ENCODE data around the gene CSF2. TPM values are rescaled to one million over a fixed set of nuclear protein-coding genes. Genes with fewer than 3 reads are reported as not detected.

CSF2 gene
- total and polyA plus RNA-seq, 2 of the 4 experiments (the other 2 are of a cell fraction): 0.31 TPM; not detected in 1

DNA sequence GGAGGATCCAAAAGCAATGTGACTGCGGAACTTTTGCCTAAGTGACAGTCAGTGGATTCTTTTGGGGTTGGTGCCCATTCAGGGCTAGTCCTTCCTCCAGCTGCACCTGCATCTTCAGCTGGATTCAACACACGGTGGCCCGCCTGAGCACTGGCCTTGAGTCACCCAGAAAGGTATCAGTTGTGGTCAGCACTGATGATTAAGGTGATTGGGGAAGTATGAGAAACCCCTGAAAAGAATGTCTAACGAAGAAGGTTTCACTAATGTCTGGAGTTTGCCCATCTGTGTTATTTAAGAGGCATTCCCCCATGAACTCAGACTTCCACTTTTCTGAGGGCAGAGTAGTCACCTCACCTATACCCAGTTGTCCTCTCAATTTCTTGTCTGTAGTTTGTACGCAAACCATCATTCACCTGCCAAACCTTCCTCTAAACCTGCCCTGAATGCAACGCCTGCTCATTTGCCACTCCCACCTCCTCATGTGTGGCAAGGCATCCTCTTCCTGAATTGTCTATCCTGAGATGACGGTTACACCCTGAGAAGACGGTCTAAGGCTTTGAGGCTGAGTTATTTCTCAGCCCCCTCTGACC, 27.2 kb downstream of the CSF2 start:
- Histone ChIP-seq H3K4me1 (ENCODE audit: control insufficient read depth, insufficient read depth, low read length) (peaks cover 28% of the 10 kb centered on the region), H4K8ac (ENCODE audit: low read depth in 2 of 2, low read length in 2 of 2) (no peak overlapping the region), H4K91ac (ENCODE audit: insufficient read depth, low read depth, low read length) (no peak overlapping the region; the same call in 1 of the 2 replicates), H3K36me3 (ENCODE audit: control insufficient read depth, insufficient read depth, low read length) (no peaks in the 10 kb centered on the region), H3K56ac (ENCODE audit: extremely low read depth, insufficient read depth, low read length) (no peak overlapping the region), H2BK5ac (ENCODE audit: low read depth, low read length, poor library complexity, severe bottlenecking) (no peak overlapping the region), H3K4ac (ENCODE audit: low read depth, low read length) (peak overlapping the region; percentile 17), H3K27ac (ENCODE audit: insufficient read depth, low read length) (no peak overlapping the region), H3K79me1 (ENCODE audit: low read depth in 1 of 2, low read length in 2 of 2) (no peaks in the 10 kb centered on the region), H2BK15ac (ENCODE audit: low read depth, low read length) (peak overlapping the region; percentile 30; the same call in 1 of the 3 replicates), H4K5ac (ENCODE audit: low read depth, low read length) (no peak overlapping the region), H2AFZ (replicated peaks; ENCODE audit: low read length, poor library complexity) (no peak overlapping the region), H3K9me1 (ENCODE audit: insufficient read depth, low read length) (peaks cover 41% of the 10 kb centered on the region), H3K27me3 (ENCODE audit: control insufficient read depth, insufficient read depth, low read length) (no peaks in the 10 kb centered on the region), H3K9ac (ENCODE audit: low read depth, low read length) (no peak overlapping the region), H3K23ac (ENCODE audit: low read depth, low read length) (no peak overlapping the region), H2BK20ac (ENCODE audit: low read depth, low read length) (peak overlapping the region; percentile 36; the same call in 1 of the 2 replicates), H4K20me1 (ENCODE audit: insufficient read depth, low read length) (no peaks in the 10 kb centered on the region), H3K18ac (ENCODE audit: low read depth, low read length) (no peak overlapping the region), H3K14ac (replicated peaks; ENCODE audit: low read depth, low read length) (no peak overlapping the region), H2AK5ac (ENCODE audit: low read depth, low read length) (0 out of 2 replicates have a peak overlapping the region, but pooled peaks have one; percentile 11), H3K4me3 (ENCODE audit: insufficient read depth, low read depth, low read length) (no peak overlapping the region), H2BK120ac (ENCODE audit: low read depth, low read length) (peak overlapping the region; percentile 35; the same call in 1 of the 2 replicates), H2AK9ac (replicated peaks; ENCODE audit: low read depth, low read length, poor library complexity) (no peak overlapping the region), H3K4me2 (ENCODE audit: low read depth, low read length) (no peak overlapping the region), H3K9me3 (ENCODE audit: control insufficient read depth, insufficient read depth, low read length) (no peaks in the 10 kb centered on the region)
- dilution Hi-C loops (cut with HindIII; ENCODE audit: low sequenced_read_pairs, unreplicated experiment): no loop called here
- POLR2A ChIA-PET (ENCODE audit: unreplicated experiment): no interaction called here
- CTCF ChIA-PET: no interaction called here
- 100% methylated on average over 2 of the region's 8 CpGs; no CpG with 5 or more reads in 1 of the 2 experiments for WGBS, 2 experiments (ENCODE audit: extremely low coverage in 2 of 2, insufficient read length in 1 of 2)
- in situ Hi-C loops (cut with MboI; ENCODE audit: low sequenced_read_pairs): no loop called here
- DNase-seq (no peak), ATAC-seq (ENCODE audit: low read depth) (no peak)
- TF ChIP-seq, protein P1, sequence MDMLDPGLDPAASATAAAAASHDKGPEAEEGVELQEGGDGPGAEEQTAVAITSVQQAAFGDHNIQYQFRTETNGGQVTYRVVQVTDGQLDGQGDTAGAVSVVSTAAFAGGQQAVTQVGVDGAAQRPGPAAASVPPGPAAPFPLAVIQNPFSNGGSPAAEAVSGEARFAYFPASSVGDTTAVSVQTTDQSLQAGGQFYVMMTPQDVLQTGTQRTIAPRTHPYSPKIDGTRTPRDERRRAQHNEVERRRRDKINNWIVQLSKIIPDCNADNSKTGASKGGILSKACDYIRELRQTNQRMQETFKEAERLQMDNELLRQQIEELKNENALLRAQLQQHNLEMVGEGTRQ (IDR thresholded peaks at IDR 0.05; ENCODE audit: low read depth, low read length): no peak
- intact Hi-C loops (cut with micrococcal nuclease): no loop called here
- BruUV-seq (replicated peaks): no TSS peak
